Measurements from ENCODE around the gene TECPR1. TPM values are rescaled to one million over a fixed set of nuclear protein-coding genes. Genes with fewer than 3 reads are reported as not detected.

Gene TECPR1
- total RNA-seq, 2 experiments from 2014 or later, result 29.8 to 36.7 TPM

- intact Hi-C loops (cut with micrococcal nuclease), result loop anchor here (1.0 to 2.0 kb wide), 8 partner anchors 31 to 597 kb away; partner anchors contain the start of genes ASNS, BAIAP2L1, BHLHA15 and LMTK2
- Mint-ChIP-seq H3K27ac (peak overlapping the region; percentile 24), H3K4me3 (peak overlapping the region; percentile 77), H3K4me1 (ENCODE audit: low read depth) (peaks cover 33% of the 10 kb centered on the region), H3K9me3 (no peaks in the 10 kb centered on the region), H3K36me3 (ENCODE audit: low read depth) (peaks cover 2% of the 10 kb centered on the region), H3K27me3 (ENCODE audit: low read depth) (no peaks in the 10 kb centered on the region)
- CTCF ChIA-PET, result interaction anchor here (1.4 kb wide), 1 partner anchor 15 kb away, joined by 4 read pairs; no protein-coding TSS in a partner anchor
- DNase-seq, result peak; percentile 55
Observed at GRCh38 chr7:98281757-98282606, 29.9 kb upstream of the TECPR1 start.

- DNase-seq, result peak; percentile 91
- Mint-ChIP-seq H3K36me3 (ENCODE audit: low read depth) (peaks cover 2% of the 10 kb centered on the region), H3K4me1 (ENCODE audit: low read depth) (peaks cover 29% of the 10 kb centered on the region), H3K27me3 (ENCODE audit: low read depth) (no peaks in the 10 kb centered on the region), H3K27ac (peak within 1 kb of the TSS; percentile 41), H3K9me3 (no peaks in the 10 kb centered on the region), H3K4me3 (peak within 1 kb of the TSS; percentile 77)
- intact Hi-C loops (cut with micrococcal nuclease), result loop anchor here (1.0 to 2.0 kb wide), 8 partner anchors 30 to 598 kb away; partner anchors contain the start of genes ASNS, BAIAP2L1, BHLHA15 and LMTK2
- CTCF ChIA-PET, result no interaction called here
Observed at GRCh38 chr7:98280791-98281756, 29.0 kb upstream of the TECPR1 start, which contains the start of gene BRI3. Gene BRI3 (plus strand): TSS chr7:98281686. CDS start chr7:98281796, 110 bp downstream.

- DNase-seq, result no peak
- no peak overlapping the region for H3K27ac Mint-ChIP-seq
- no peaks in the 10 kb centered on the region for H3K9me3 Mint-ChIP-seq
- H3K27me3 Mint-ChIP-seq (ENCODE audit: low read depth), result no peaks in the 10 kb centered on the region
- peaks cover 2% of the 10 kb centered on the region for H3K36me3 Mint-ChIP-seq (ENCODE audit: low read depth)
- H3K4me3 Mint-ChIP-seq, result peak overlapping the region; percentile 76
- peaks cover 29% of the 10 kb centered on the region for H3K4me1 Mint-ChIP-seq (ENCODE audit: low read depth)
- CTCF ChIA-PET, result interaction anchor here (0.6 kb wide), 1 partner anchor 9 kb away, joined by 3 read pairs; no protein-coding TSS in a partner anchor
- intact Hi-C loops (cut with micrococcal nuclease), result loop anchor here (2.0 kb wide), 3 partner anchors 69 to 307 kb away; partner anchors contain the start of gene BHLHA15
Observed at GRCh38 chr7:98280296-98280695, 28.3 kb upstream of the TECPR1 start.

GRCh38 chr7:98278936-98279335 is 26.9 kb upstream of the TECPR1 start:
- CTCF ChIA-PET, result interaction anchor here (0.8 kb wide), 1 partner anchor 12 kb away, joined by 3 read pairs; no protein-coding TSS in a partner anchor
- Mint-ChIP-seq H3K4me3 (no peak overlapping the region), H3K4me1 (ENCODE audit: low read depth) (peaks cover 17% of the 10 kb centered on the region), H3K27ac (no peak overlapping the region), H3K27me3 (ENCODE audit: low read depth) (no peaks in the 10 kb centered on the region), H3K36me3 (ENCODE audit: low read depth) (peaks cover 2% of the 10 kb centered on the region), H3K9me3 (no peaks in the 10 kb centered on the region)
- intact Hi-C loops (cut with micrococcal nuclease), result no loop called here
- no peak for DNase-seq

GRCh38 chr7:98278408-98278807 is 26.4 kb upstream of the TECPR1 start:
- intact Hi-C loops (cut with micrococcal nuclease), result no loop called here
- Mint-ChIP-seq H3K27ac (no peak overlapping the region), H3K9me3 (no peaks in the 10 kb centered on the region), H3K36me3 (ENCODE audit: low read depth) (peaks cover 2% of the 10 kb centered on the region), H3K27me3 (ENCODE audit: low read depth) (no peaks in the 10 kb centered on the region), H3K4me3 (no peak overlapping the region), H3K4me1 (ENCODE audit: low read depth) (peaks cover 14% of the 10 kb centered on the region)
- DNase-seq, result no peak
- CTCF ChIA-PET, result no interaction called here

- intact Hi-C loops (cut with micrococcal nuclease), result no loop called here
- H3K4me1 Mint-ChIP-seq (ENCODE audit: low read depth), result peaks cover 4% of the 10 kb centered on the region
- H3K27ac Mint-ChIP-seq, result no peak overlapping the region
- H3K9me3 Mint-ChIP-seq, result no peaks in the 10 kb centered on the region
- H3K27me3 Mint-ChIP-seq (ENCODE audit: low read depth), result no peaks in the 10 kb centered on the region
- no peaks in the 10 kb centered on the region for H3K36me3 Mint-ChIP-seq (ENCODE audit: low read depth)
- DNase-seq, result no peak
- no peak overlapping the region for H3K4me3 Mint-ChIP-seq
- CTCF ChIA-PET, result no interaction called here
Observed at GRCh38 chr7:98276241-98276761, 24.3 kb upstream of the TECPR1 start.

GRCh38 chr7:98267303-98267702 is 15.3 kb upstream of the TECPR1 start:
- no peak for DNase-seq
- H3K4me1 Mint-ChIP-seq (ENCODE audit: low read depth), result peaks cover 4% of the 10 kb centered on the region
- peaks cover 6% of the 10 kb centered on the region for H3K36me3 Mint-ChIP-seq (ENCODE audit: low read depth)
- H3K4me3 Mint-ChIP-seq, result no peak overlapping the region
- intact Hi-C loops (cut with micrococcal nuclease), result loop anchor here (1.0 kb wide), 1 partner anchor 134 kb away; the partner anchor contains the start of gene BAIAP2L1
- CTCF ChIA-PET, result interaction anchor here (0.6 to 1.4 kb wide), 5 partner anchors 12 to 292 kb away, joined by 3 to 4 read pairs (median 3); partner anchors contain the start of gene BAIAP2L1
- H3K9me3 Mint-ChIP-seq, result no peaks in the 10 kb centered on the region
- H3K27me3 Mint-ChIP-seq (ENCODE audit: low read depth), result no peaks in the 10 kb centered on the region
- no peak overlapping the region for H3K27ac Mint-ChIP-seq

GRCh38 chr7:98266840-98267239 is 14.8 kb upstream of the TECPR1 start:
- CTCF ChIA-PET, result interaction anchor here (0.6 to 1.4 kb wide), 5 partner anchors 12 to 291 kb away, joined by 3 to 4 read pairs (median 3); partner anchors contain the start of gene BAIAP2L1
- intact Hi-C loops (cut with micrococcal nuclease), result loop anchor here (1.0 kb wide), 1 partner anchor 134 kb away; the partner anchor contains the start of gene BAIAP2L1
- Mint-ChIP-seq H3K4me3 (no peak overlapping the region), H3K9me3 (no peaks in the 10 kb centered on the region), H3K27ac (no peak overlapping the region), H3K27me3 (ENCODE audit: low read depth) (no peaks in the 10 kb centered on the region), H3K36me3 (ENCODE audit: low read depth) (peaks cover 7% of the 10 kb centered on the region), H3K4me1 (ENCODE audit: low read depth) (peaks cover 4% of the 10 kb centered on the region)
- DNase-seq, result no peak

GRCh38 chr7:98265841-98266271 is 13.8 kb upstream of the TECPR1 start:
- Mint-ChIP-seq H3K27me3 (ENCODE audit: low read depth) (no peaks in the 10 kb centered on the region), H3K36me3 (ENCODE audit: low read depth) (peaks cover 13% of the 10 kb centered on the region), H3K27ac (no peak overlapping the region), H3K4me1 (ENCODE audit: low read depth) (peaks cover 4% of the 10 kb centered on the region), H3K9me3 (no peaks in the 10 kb centered on the region), H3K4me3 (no peak overlapping the region)
- intact Hi-C loops (cut with micrococcal nuclease), result no loop called here
- CTCF ChIA-PET, result interaction anchor here (1.3 kb wide), 1 partner anchor 10 kb away, joined by 5 read pairs; no protein-coding TSS in a partner anchor
- no peak for DNase-seq

GRCh38 chr7:98257701-98258100 is 5.7 kb upstream of the TECPR1 start:
- H3K27ac Mint-ChIP-seq, result no peak overlapping the region
- no peaks in the 10 kb centered on the region for H3K27me3 Mint-ChIP-seq (ENCODE audit: low read depth)
- peaks cover 30% of the 10 kb centered on the region for H3K36me3 Mint-ChIP-seq (ENCODE audit: low read depth)
- H3K4me3 Mint-ChIP-seq, result no peak overlapping the region
- intact Hi-C loops (cut with micrococcal nuclease), result no loop called here
- DNase-seq, result no peak
- CTCF ChIA-PET, result interaction anchor here (0.7 kb wide), 1 partner anchor 889 kb away, joined by 4 read pairs; no protein-coding TSS in a partner anchor
- H3K4me1 Mint-ChIP-seq (ENCODE audit: low read depth), result peaks cover 20% of the 10 kb centered on the region
- H3K9me3 Mint-ChIP-seq, result no peaks in the 10 kb centered on the region

GRCh38 chr7:98256431-98256830 is 4.4 kb upstream of the TECPR1 start:
- H3K27me3 Mint-ChIP-seq (ENCODE audit: low read depth), result no peaks in the 10 kb centered on the region
- CTCF ChIA-PET, result interaction anchor here (1.2 kb wide), 1 partner anchor 9 kb away, joined by 5 read pairs; no protein-coding TSS in a partner anchor
- H3K36me3 Mint-ChIP-seq (ENCODE audit: low read depth), result peaks cover 25% of the 10 kb centered on the region
- intact Hi-C loops (cut with micrococcal nuclease), result no loop called here
- H3K4me1 Mint-ChIP-seq (ENCODE audit: low read depth), result peaks cover 24% of the 10 kb centered on the region
- DNase-seq, result no peak
- H3K4me3 Mint-ChIP-seq, result no peak overlapping the region
- H3K9me3 Mint-ChIP-seq, result no peaks in the 10 kb centered on the region
- peak overlapping the region; percentile 46 for H3K27ac Mint-ChIP-seq

All from activated naive CD4-positive, alpha-beta T cell treated with anti-CD3 and anti-CD28 coated beads for 36 hours (primary cell).